WI38 (cell line): Measurements from ENCODE around the gene GPX7.

Source experiments
- H3K4me3 ChIP-seq: 2 replicates; pipeline ENCODE4 v1.5.1; 2011; ENCODE audit warnings: low read depth, mild to moderate bottlenecking, control low read depth, low read length
- CTCF ChIP-seq: IDR thresholded peaks from 2 replicates; pipeline ENCODE4 v1.5.1; 2012; ENCODE audit warnings: low read depth, mild to moderate bottlenecking, control low read depth, low read length

GPX7 gene

GRCh38 chr1:52614671-52615070, 12.5 kb downstream of the GPX7 start:
- H3K4me3 ChIP-seq: no peak overlapping the region
- TF ChIP-seq CTCF: no peak

- no peak for TF ChIP-seq CTCF
- no peak overlapping the region for H3K4me3 ChIP-seq
These were observed 13.4 kb downstream of the GPX7 start for GRCh38 chr1:52615489-52616042.

GRCh38 chr1:52621950-52622349, 19.8 kb downstream of the GPX7 start:
- no peak for TF ChIP-seq CTCF

GRCh38 chr1:52623812-52624211, 21.6 kb downstream of the GPX7 start:
- H3K4me3 ChIP-seq: no peak overlapping the region
- no peak for TF ChIP-seq CTCF

More at GRCh38 chr1:52621950-52622349, 19.8 kb downstream of the GPX7 start:
- H3K4me3 ChIP-seq: no peak overlapping the region

- H3K4me3 ChIP-seq: no peak overlapping the region
- TF ChIP-seq CTCF: no peak
These were observed 24.9 kb downstream of the GPX7 start for GRCh38 chr1:52627028-52627427.

GRCh38 chr1:52628614-52629324, 26.6 kb downstream of the GPX7 start:
- no peak overlapping the region for H3K4me3 ChIP-seq
- TF ChIP-seq CTCF: no peak

GRCh38 chr1:52629325-52629643, 27.1 kb downstream of the GPX7 start:
- TF ChIP-seq CTCF: no peak
- H3K4me3 ChIP-seq: no peak overlapping the region
